Fibroblast of lung (primary cell): ENCODE results near the gene ACADL. TPM values are rescaled to one million over a fixed set of nuclear protein-coding genes. Genes with fewer than 3 reads are reported as not detected.

Source experiments
- DNase-seq, 2 donors: peaks; one replicate each; pipeline versions ENCODE4 v3.0.0 to v3.0.0-alpha.2; 2010; ENCODE audit warnings: low read depth in 2 of 2
- H2AFZ ChIP-seq: 2 replicates; pipeline ENCODE4 v1.5.1; 2012; ENCODE audit warnings: low read length, control low read depth, inconsistent platforms
- H3K27ac ChIP-seq: 2 replicates; pipeline ENCODE4 v1.5.1; 2011; ENCODE audit warnings: low read length, control low read depth; ENCODE audit not compliant: insufficient read depth
- H3K27me3 ChIP-seq: 2 replicates; pipeline ENCODE4 v1.5.1; 2011; ENCODE audit warnings: mild to moderate bottlenecking, low read length; ENCODE audit not compliant: control insufficient read depth, insufficient read depth
- H3K36me3 ChIP-seq: 2 replicates; pipeline ENCODE4 v1.5.1; 2011; ENCODE audit warnings: low read length; ENCODE audit not compliant: control insufficient read depth, insufficient read depth
- H3K4me1 ChIP-seq: 2 replicates; pipeline ENCODE4 v1.5.1; 2011; ENCODE audit warnings: low read length; ENCODE audit not compliant: control insufficient read depth, insufficient read depth; ENCODE audit errors: extremely low read depth
- H3K4me2 ChIP-seq: 2 replicates; pipeline ENCODE4 v1.5.1; 2011; ENCODE audit warnings: low read length, control low read depth; ENCODE audit not compliant: insufficient read depth; ENCODE audit errors: extremely low read depth
- H3K4me3 ChIP-seq, 4 experiments: fragments of 200-600 bp in 1 of 4; sonication (generic) in 1 of 4; replicated peaks in 1 of 4; 2 replicates each; pipeline ENCODE4 v1.5.1; 2011 to 2016; ENCODE audit warnings: low read length in 4 of 4, low read depth in 3 of 4, mild to moderate bottlenecking in 3 of 4, control low read depth in 2 of 4, inconsistent platforms in 1 of 4, mixed read lengths in 1 of 4; ENCODE audit not compliant: insufficient read depth in 1 of 4; ENCODE audit errors: control extremely low read depth in 1 of 4
- H3K79me2 ChIP-seq: 2 replicates; pipeline ENCODE4 v1.5.1; 2012; ENCODE audit warnings: mild to moderate bottlenecking, low read length, inconsistent platforms; ENCODE audit not compliant: control insufficient read depth, insufficient read depth
- H3K9ac ChIP-seq: 2 replicates; pipeline ENCODE4 v1.5.1; 2011; ENCODE audit warnings: mild to moderate bottlenecking, low read length, control low read depth; ENCODE audit not compliant: insufficient read depth
- H3K9me3 ChIP-seq: 2 replicates; pipeline ENCODE4 v1.5.1; 2012; ENCODE audit warnings: low read depth, low read length; ENCODE audit not compliant: control insufficient read depth, insufficient read depth
- H4K20me1 ChIP-seq: 2 replicates; pipeline ENCODE4 v1.5.1; 2011; ENCODE audit warnings: low read length; ENCODE audit not compliant: control insufficient read depth, insufficient read depth; ENCODE audit errors: extremely low read depth
- CTCF ChIP-seq, 2 donors: IDR thresholded peaks in 1 of 2; conservative IDR thresholded peaks in 1 of 2; 1 replicate in 1 of 2; 2 replicates in 1 of 2; pipeline ENCODE4 v1.5.1; 2011 to 2012; ENCODE audit warnings: low read length in 2 of 2, control low read depth in 1 of 2, inconsistent platforms in 1 of 2, low read depth in 1 of 2, mild to moderate bottlenecking in 1 of 2
- EZH2 ChIP-seq: IDR thresholded peaks from 2 replicates; pipeline ENCODE4 v1.5.1; 2012; ENCODE audit warnings: low read length, control low read depth, mild to moderate bottlenecking; ENCODE audit errors: missing control alignments
- polyA plus RNA-seq, 2 donors: library from polyadenylated mRNA; depleted of rRNA in 1 of 2; stranded (reverse) in 1 of 2; unstranded in 1 of 2; fragments of >200 nt; gene quantifications; 2 replicates each; pipeline ENCODE4 v1.2.1, GENCODE V29; 2011 to 2012; ENCODE audit warnings: missing spikeins in 1 of 2
- total RNA-seq: library from RNA; depleted of rRNA; stranded (reverse); fragments of >200 nt; gene quantifications from 2 replicates; pipeline ENCODE4 v1.2.1, GENCODE V29; 2014

The ACADL gene
- total and polyA plus RNA-seq, 2 donors (not counting 1 experiment from before 2014, with no cell fraction given), result 0.03 to 0.50 TPM

GRCh38 chr2:210158236-210158635 is 67.0 kb downstream of the ACADL start:
- no peaks in the 10 kb centered on the region for H3K36me3 ChIP-seq
- DNase-seq, result no peak
- no peak overlapping the region for H3K4me3 ChIP-seq
- H3K27ac ChIP-seq, result no peak overlapping the region
- no peaks in the 10 kb centered on the region for H3K4me1 ChIP-seq
- no peak overlapping the region for H3K4me2 ChIP-seq
- H3K27me3 ChIP-seq, result no peaks in the 10 kb centered on the region
- no peaks in the 10 kb centered on the region for H3K79me2 ChIP-seq
- H3K9ac ChIP-seq, result no peak overlapping the region
- H3K9me3 ChIP-seq, result no peaks in the 10 kb centered on the region
- no peaks in the 10 kb centered on the region for H4K20me1 ChIP-seq
- TF ChIP-seq CTCF (conservative IDR thresholded peaks at IDR 0.05 in 1 of 2, IDR thresholded peaks at IDR 0.05 in 1 of 2; ENCODE audit: low read depth in 1 of 2, low read length in 2 of 2) (no peak), EZH2 (no peak)
- no peak overlapping the region for H2AFZ ChIP-seq

- Histone ChIP-seq H3K9ac (no peak overlapping the region), H3K9me3 (no peaks in the 10 kb centered on the region), H4K20me1 (no peaks in the 10 kb centered on the region), H3K4me1 (no peaks in the 10 kb centered on the region), H2AFZ (no peak overlapping the region), H3K4me2 (no peak overlapping the region), H3K36me3 (no peaks in the 10 kb centered on the region), H3K79me2 (no peaks in the 10 kb centered on the region), H3K4me3 (no peak overlapping the region), H3K27me3 (no peaks in the 10 kb centered on the region), H3K27ac (no peak overlapping the region)
- DNase-seq, result no peak
- TF ChIP-seq EZH2, result no peak
- no peak for TF ChIP-seq CTCF (conservative IDR thresholded peaks at IDR 0.05 in 1 of 2, IDR thresholded peaks at IDR 0.05 in 1 of 2; ENCODE audit: low read depth in 1 of 2, low read length in 2 of 2)
These were observed 67.7 kb downstream of the ACADL start for GRCh38 chr2:210157526-210157925.

DNA sequence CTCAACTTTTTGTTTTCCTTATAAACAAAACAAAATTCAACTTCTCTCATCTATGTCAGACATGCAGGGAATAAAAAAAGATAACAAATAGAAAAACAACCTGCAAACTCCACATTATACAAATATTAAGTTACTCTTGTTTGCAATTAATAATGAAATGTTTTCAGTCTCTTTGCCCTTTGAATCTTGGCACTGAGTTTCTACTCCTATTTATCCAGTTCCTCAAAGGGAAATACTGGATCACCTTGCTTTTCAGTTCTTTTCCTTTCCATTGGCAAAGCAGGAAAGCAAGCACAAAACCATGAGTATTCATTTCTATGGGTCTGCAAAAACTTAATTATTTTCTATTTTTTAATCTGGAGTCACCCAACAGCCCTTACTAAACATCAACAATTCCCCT is 77.6 kb downstream of the ACADL start:
- Histone ChIP-seq H3K9ac (no peak overlapping the region), H3K4me3 (no peak overlapping the region), H3K27me3 (no peaks in the 10 kb centered on the region), H3K9me3 (no peaks in the 10 kb centered on the region), H3K4me1 (no peaks in the 10 kb centered on the region), H3K4me2 (no peak overlapping the region), H3K36me3 (no peaks in the 10 kb centered on the region), H4K20me1 (no peaks in the 10 kb centered on the region), H3K79me2 (no peaks in the 10 kb centered on the region), H3K27ac (no peak overlapping the region), H2AFZ (no peak overlapping the region)
- DNase-seq, result no peak
- no peak for TF ChIP-seq CTCF (conservative IDR thresholded peaks at IDR 0.05 in 1 of 2, IDR thresholded peaks at IDR 0.05 in 1 of 2; ENCODE audit: low read depth in 1 of 2, low read length in 2 of 2)
- TF ChIP-seq EZH2, result no peak

Other genes with a start within 250 kb of the ACADL start
- gene RPE, start 222.8 kb downstream of the ACADL start, total RNA-seq, result 69.9 and 81.3 TPM in 2 replicates
- gene RPE, start 222.8 kb downstream of the ACADL start, polyA plus RNA-seq, result 71.2 and 75.1 TPM in 2 replicates
- gene KANSL1L, start 54.0 kb downstream of the ACADL start, total RNA-seq, result 21.8 and 26.1 TPM in 2 replicates
- 5.5 and 7.3 TPM in 2 replicates for gene KANSL1L, start 54.0 kb downstream of the ACADL start, polyA plus RNA-seq
- not detected in 2 replicates for gene MYL1, start 89.7 kb upstream of the ACADL start, total RNA-seq
- not detected in 2 replicates for gene MYL1, start 89.7 kb upstream of the ACADL start, polyA plus RNA-seq